ENCODE results near the gene PC. TPM values are rescaled to one million over a fixed set of nuclear protein-coding genes. Genes with fewer than 3 reads are reported as not detected.
"Not testable (repeated sequence)": the region's sequence is repeated elsewhere in the genome, so short reads cannot be mapped to it uniquely, and the experiment has no call there.

PC gene
- polyA plus RNA-seq, 3 donors from 2014 or later = 3.7 to 4.2 TPM; not detected in 1

GRCh38 chr11:66974724-66975404 lies 16.7 kb upstream of the PC start, which contains the start of gene C11orf86:
Gene C11orf86, plus strand, starts transcription at chr11:66975304. Its CDS starts 59 bp downstream, at chr11:66975363.
- Mint-ChIP-seq H3K27ac (no peak within 1 kb of the TSS), H3K4me3 (no peak within 1 kb of the TSS), H3K4me1 (no peaks in the 10 kb centered on the region), H3K36me3 (no peaks in the 10 kb centered on the region), H3K9me3 (peaks cover 0 to 1% (median 0%) of the 10 kb centered on the region in 6 donors), H3K27me3 (ENCODE audit: low read depth in 3 of 3) (peaks cover 6 to 11% (median 8%) of the 10 kb centered on the region in 3 donors)
- DNase-seq = no peak

GRCh38 chr11:66973956-66974580 lies 15.9 kb upstream of the PC start:
- Mint-ChIP-seq H3K27ac (no peak overlapping the region), H3K4me3 (no peak overlapping the region), H3K27me3 (ENCODE audit: low read depth in 3 of 3) (peaks cover 6 to 9% (median 8%) of the 10 kb centered on the region in 3 donors), H3K36me3 (no peaks in the 10 kb centered on the region), H3K4me1 (no peaks in the 10 kb centered on the region), H3K9me3 (no peaks in the 10 kb centered on the region)
- no peak for DNase-seq

GRCh38 chr11:66971488-66971887 lies 13.3 kb upstream of the PC start:
- H3K36me3 Mint-ChIP-seq = no peaks in the 10 kb centered on the region
- H3K27me3 Mint-ChIP-seq (ENCODE audit: low read depth in 3 of 3) = peaks cover 6 to 9% (median 8%) of the 10 kb centered on the region in 3 donors
- no peak for DNase-seq
- H3K4me3 Mint-ChIP-seq = no peak overlapping the region
- no peaks in the 10 kb centered on the region for H3K4me1 Mint-ChIP-seq
- H3K9me3 Mint-ChIP-seq = no peaks in the 10 kb centered on the region
- H3K27ac Mint-ChIP-seq = no peak overlapping the region

- Mint-ChIP-seq H3K4me1 (no peaks in the 10 kb centered on the region), H3K27me3 (ENCODE audit: low read depth in 3 of 3) (peaks cover 4 to 9% (median 8%) of the 10 kb centered on the region in 3 donors), H3K9me3 (peaks cover 0 to 2% (median 0%) of the 10 kb centered on the region in 6 donors)
Observed at GRCh38 chr11:66970807-66971442, 12.7 kb upstream of the PC start.

DNA sequence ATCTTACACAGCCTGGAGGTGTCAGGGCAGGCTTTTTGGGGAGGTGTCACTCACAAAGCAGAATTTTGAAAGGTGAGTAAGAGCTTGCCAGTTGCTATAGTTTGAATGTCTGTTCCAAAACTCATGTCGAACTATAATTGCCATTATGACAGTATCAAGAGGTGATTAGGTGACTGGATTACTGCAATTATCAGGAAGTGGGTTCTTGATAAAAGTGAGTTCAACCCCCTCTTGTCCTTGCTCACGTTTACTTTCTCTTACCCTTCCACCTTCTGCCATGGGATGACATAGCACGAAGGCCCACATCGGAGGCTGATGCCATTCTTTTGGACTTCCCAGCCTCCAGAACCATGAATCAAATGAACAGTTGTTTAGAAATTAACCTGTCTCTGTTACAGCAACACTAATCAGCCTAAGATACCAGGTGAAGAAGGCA lies 12.2 kb upstream of the PC start:
- H3K27ac Mint-ChIP-seq = no peak overlapping the region

More at GRCh38 chr11:66970807-66971442, 12.7 kb upstream of the PC start:
- Mint-ChIP-seq H3K27ac (no peak overlapping the region), H3K36me3 (no peaks in the 10 kb centered on the region), H3K4me3 (no peak overlapping the region)
- DNase-seq = no peak

DNA sequence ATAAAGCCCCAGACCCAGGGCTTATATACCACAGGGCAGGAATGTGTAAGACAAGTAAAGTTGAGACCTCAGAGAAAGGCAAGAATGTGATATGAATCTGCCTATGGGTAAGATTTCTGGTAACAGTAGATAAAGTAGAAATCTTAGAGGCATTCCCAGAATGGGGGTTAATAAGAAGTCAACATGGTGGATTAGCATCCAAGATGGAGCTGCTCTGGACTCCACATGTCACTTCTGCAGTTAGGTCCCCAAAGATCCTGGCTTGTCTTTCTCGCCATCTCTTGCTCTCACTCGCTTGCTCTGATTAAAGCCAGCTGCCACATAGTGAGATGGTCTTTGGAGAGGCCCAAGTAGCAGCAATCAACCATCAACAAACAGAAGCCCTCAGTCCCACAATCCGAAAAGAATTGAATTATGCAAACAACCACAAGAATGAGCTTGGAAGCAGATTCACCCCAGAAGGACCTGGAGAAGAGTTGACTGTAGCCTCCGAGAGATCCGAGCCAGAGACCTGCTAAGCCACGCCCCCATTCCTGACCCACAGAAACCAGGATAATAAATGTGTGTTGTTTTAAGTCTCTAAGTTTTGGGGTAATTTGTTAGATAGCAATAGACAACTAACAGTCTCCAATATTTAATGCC lies 11.5 kb upstream of the PC start:
- Mint-ChIP-seq H3K9me3 (peaks cover 0 to 2% (median 0%) of the 10 kb centered on the region in 6 donors), H3K4me1 (no peaks in the 10 kb centered on the region), H3K27me3 (ENCODE audit: low read depth in 3 of 3) (peaks cover 4 to 6% (median 4%) of the 10 kb centered on the region in 3 donors), H3K36me3 (no peaks in the 10 kb centered on the region), H3K4me3 (no peak overlapping the region), H3K27ac (no peak overlapping the region)
- DNase-seq = no peak

More for the DNA sequence above, 12.2 kb upstream of the PC start:
- Mint-ChIP-seq H3K36me3 (no peaks in the 10 kb centered on the region), H3K9me3 (peaks cover 0 to 2% (median 0%) of the 10 kb centered on the region in 6 donors), H3K4me1 (no peaks in the 10 kb centered on the region), H3K4me3 (no peak overlapping the region), H3K27me3 (ENCODE audit: low read depth in 3 of 3) (peaks cover 2 to 6% (median 5%) of the 10 kb centered on the region in 3 donors)
- no peak for DNase-seq

DNA sequence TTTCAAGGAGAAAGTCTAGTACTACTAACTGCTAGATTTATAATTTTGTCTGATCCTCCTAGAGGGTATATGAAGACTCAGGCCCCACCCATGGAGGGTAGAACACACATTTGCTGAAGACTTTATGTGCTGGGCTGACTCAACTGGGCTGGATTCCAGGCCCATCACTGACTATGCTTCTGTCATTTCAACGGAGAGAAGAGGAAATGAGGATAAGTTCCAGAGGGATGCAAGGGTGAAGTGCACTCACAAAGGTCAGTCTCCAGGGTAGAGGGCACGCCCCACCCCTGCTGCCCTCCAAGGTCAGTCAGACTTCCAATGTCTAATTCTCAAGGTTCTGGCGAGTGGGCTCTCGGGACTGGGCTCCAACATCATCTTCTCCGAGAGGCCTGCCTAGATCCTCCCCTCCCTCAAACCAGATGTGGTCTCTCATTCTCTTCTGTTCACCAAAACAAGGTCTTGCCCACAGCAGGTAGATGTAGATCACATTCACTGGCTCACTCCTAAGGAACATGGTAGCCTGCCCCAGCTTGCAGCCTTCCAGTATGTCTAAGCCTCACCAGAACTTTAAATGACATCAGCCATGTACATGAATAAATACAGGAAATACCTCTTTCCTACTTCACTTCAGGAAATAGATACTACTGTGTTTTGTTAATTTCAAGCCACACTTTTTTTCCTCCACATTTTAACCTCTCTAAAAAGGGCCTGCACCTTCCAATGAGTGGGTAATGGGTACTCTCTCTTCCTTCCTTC lies 9.7 kb upstream of the PC start:
- DNase-seq = no peak
- Mint-ChIP-seq H3K4me1 (no peaks in the 10 kb centered on the region), H3K36me3 (no peaks in the 10 kb centered on the region), H3K4me3 (no peak overlapping the region), H3K9me3 (peaks cover 0 to 2% (median 0%) of the 10 kb centered on the region in 6 donors), H3K27ac (no peak overlapping the region), H3K27me3 (ENCODE audit: low read depth in 3 of 3) (peaks cover 2 to 4% (median 4%) of the 10 kb centered on the region in 3 donors)

GRCh38 chr11:66966351-66966750 lies 8.2 kb upstream of the PC start:
- no peaks in the 10 kb centered on the region for H3K4me1 Mint-ChIP-seq
- H3K27me3 Mint-ChIP-seq (ENCODE audit: low read depth in 3 of 3) = peaks cover 0 to 4% (median 4%) of the 10 kb centered on the region in 3 donors
- peaks cover 0 to 2% (median 0%) of the 10 kb centered on the region in 6 donors for H3K9me3 Mint-ChIP-seq
- no peak for DNase-seq
- no peak overlapping the region for H3K27ac Mint-ChIP-seq
- H3K36me3 Mint-ChIP-seq = no peaks in the 10 kb centered on the region
- H3K4me3 Mint-ChIP-seq = no peak overlapping the region

DNA sequence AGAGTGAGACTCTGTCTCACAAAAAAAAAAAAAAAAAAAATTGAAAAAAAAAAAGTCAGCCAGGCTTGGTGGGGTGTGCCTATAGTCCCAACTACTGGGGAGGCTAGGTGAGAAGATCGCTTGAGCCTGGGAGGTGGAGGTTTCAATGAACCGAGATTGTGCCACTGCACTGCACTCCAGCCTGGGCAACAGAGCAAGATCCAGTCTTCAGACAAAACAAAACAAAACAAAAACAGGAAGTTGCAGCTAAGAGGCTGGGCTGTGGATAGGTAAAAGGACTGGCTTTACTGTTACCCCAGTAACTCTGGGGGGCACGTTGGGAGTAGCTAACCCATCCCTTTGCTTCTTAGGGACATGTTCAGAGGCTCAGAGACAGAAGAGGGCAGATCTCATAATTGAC lies 6.3 kb upstream of the PC start:
- no peak for DNase-seq
- Mint-ChIP-seq H3K27ac (no peak overlapping the region), H3K4me1 (peaks cover 0 to under 1% of the 10 kb centered on the region in 2 donors), H3K27me3 (ENCODE audit: low read depth in 3 of 3) (peaks cover 1 to 5% (median 3%) of the 10 kb centered on the region in 3 donors), H3K36me3 (no peaks in the 10 kb centered on the region), H3K4me3 (no peak overlapping the region), H3K9me3 (peaks cover 0 to 2% (median 0%) of the 10 kb centered on the region in 6 donors)

DNA sequence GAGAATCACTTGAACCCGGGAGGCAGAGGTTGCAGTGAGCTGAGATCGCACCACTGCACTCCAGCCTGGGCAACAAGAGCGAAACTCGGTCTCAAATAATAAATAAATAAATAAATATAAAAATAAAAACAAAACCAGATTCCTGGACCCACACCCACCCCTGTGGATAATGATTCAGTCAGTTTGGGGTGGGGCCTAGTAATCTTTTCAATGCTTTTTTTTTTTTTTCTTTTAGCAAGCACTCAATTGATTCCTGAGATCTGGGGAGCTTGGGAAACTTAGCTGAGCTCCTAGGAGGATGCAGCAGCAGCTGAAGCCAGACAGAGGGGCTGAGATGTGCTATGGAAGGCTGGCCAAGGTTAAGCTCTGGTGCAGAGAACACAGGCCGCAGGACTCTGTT lies 4.6 kb upstream of the PC start:
- H3K27ac Mint-ChIP-seq = no peak overlapping the region
- peaks cover 11 to 16% of the 10 kb centered on the region in 2 donors for H3K4me1 Mint-ChIP-seq
- H3K4me3 Mint-ChIP-seq = no peak overlapping the region
- H3K36me3 Mint-ChIP-seq = no peaks in the 10 kb centered on the region
- peaks cover 0 to 2% (median 0%) of the 10 kb centered on the region in 6 donors for H3K9me3 Mint-ChIP-seq
- DNase-seq = no peak
- peaks cover 7 to 10% (median 8%) of the 10 kb centered on the region in 3 donors for H3K27me3 Mint-ChIP-seq (ENCODE audit: low read depth in 3 of 3)

- Mint-ChIP-seq H3K4me1 (peaks cover 14 to 16% of the 10 kb centered on the region in 2 donors), H3K27ac (no peak overlapping the region), H3K27me3 (ENCODE audit: low read depth in 3 of 3) (peaks cover 7 to 10% (median 8%) of the 10 kb centered on the region in 3 donors), H3K9me3 (peaks cover 0 to 2% (median 0%) of the 10 kb centered on the region in 6 donors), H3K36me3 (no peaks in the 10 kb centered on the region), H3K4me3 (no peak overlapping the region)
- DNase-seq = no peak
Observed at GRCh38 chr11:66962247-66962646, 4.1 kb upstream of the PC start.

- H3K4me1 Mint-ChIP-seq = peaks cover 16 to 17% of the 10 kb centered on the region in 2 donors
- H3K4me3 Mint-ChIP-seq; H3K27me3 Mint-ChIP-seq (ENCODE audit: low read depth in 3 of 3); H3K36me3 Mint-ChIP-seq; H3K27ac Mint-ChIP-seq; H3K9me3 Mint-ChIP-seq; DNase-seq: not testable (repeated sequence)
Observed at GRCh38 chr11:66961691-66962213, 3.6 kb upstream of the PC start.

- H3K27me3 Mint-ChIP-seq (ENCODE audit: low read depth in 3 of 3) = peaks cover 7 to 12% (median 10%) of the 10 kb centered on the region in 3 donors
Observed at GRCh38 chr11:66958956-66959274, 732 bp upstream of the PC start.

More at GRCh38 chr11:66958956-66959274, 732 bp upstream of the PC start:
- Mint-ChIP-seq H3K9me3 (no peaks in the 10 kb centered on the region), H3K4me3 (peak overlapping the region; percentile 90 to 95 (median 91)), H3K36me3 (no peaks in the 10 kb centered on the region), H3K27ac (peak overlapping the region; percentile 84 to 95 (median 90)), H3K4me1 (peaks cover 16 to 19% of the 10 kb centered on the region in 2 donors)
- no peak for DNase-seq

Data from immature natural killer cell (primary cell).